Endothelial cell of umbilical vein (primary cell): ENCODE results near the gene PLEKHJ1.

ENCODE experiments used
- CTCF ChIP-seq, 2 donors: IDR thresholded peaks; 1 replicate in 1 of 2; 2 replicates in 1 of 2; pipeline ENCODE4 v1.5.1; 2011; ENCODE audit warnings: low read length in 2 of 2, mild to moderate bottlenecking in 2 of 2, moderate library complexity in 2 of 2, control low read depth in 1 of 2, inconsistent platforms in 1 of 2, low read depth in 1 of 2; ENCODE audit not compliant: insufficient read depth in 1 of 2; ENCODE audit errors: extremely low read depth in 1 of 2
- EZH2 ChIP-seq: IDR thresholded peaks from 2 replicates; pipeline ENCODE4 v1.6.1; 2012; ENCODE audit warnings: borderline replicate concordance, low read depth, mild to moderate bottlenecking, moderate library complexity, low read length, inconsistent platforms; ENCODE audit not compliant: severe bottlenecking
- JUN ChIP-seq: IDR thresholded peaks from 2 replicates; pipeline ENCODE4 v1.6.1; 2011; ENCODE audit warnings: borderline replicate concordance, low read depth; ENCODE audit not compliant: insufficient read length, insufficient read depth
- MYC ChIP-seq: IDR thresholded peaks from one replicate; pipeline ENCODE4 v1.6.1; 2011; ENCODE audit warnings: mild to moderate bottlenecking, low read depth, low read length
- POLR2A ChIP-seq: IDR thresholded peaks from 2 replicates; pipeline ENCODE4 v1.6.1; 2012; ENCODE audit warnings: low read depth, mild to moderate bottlenecking, control low read depth, low read length
- POLR2AphosphoS5 ChIP-seq: IDR thresholded peaks from 2 replicates; pipeline ENCODE4 v1.6.1; 2012; ENCODE audit warnings: low read depth, mild to moderate bottlenecking, control low read depth, low read length, moderate library complexity; ENCODE audit not compliant: insufficient read depth
- TF ChIP-seq, protein P1 (sequence below): IDR thresholded peaks from 2 replicates; pipeline ENCODE4 v1.6.1; 2011; ENCODE audit not compliant: insufficient read depth, insufficient read length

GRCh38 chr19:2199215-2199614 is 36.9 kb downstream of the PLEKHJ1 start:
- TF ChIP-seq CTCF (IDR thresholded peaks at IDR 0.05; ENCODE audit: extremely low read depth in 1 of 2, insufficient read depth in 1 of 2, low read depth in 1 of 2, low read length in 2 of 2) = peak; percentile 21 to 38
- TF ChIP-seq POLR2A = no peak
- TF ChIP-seq EZH2 = no peak
- TF ChIP-seq POLR2AphosphoS5 = no peak
- no peak for TF ChIP-seq JUN
- no peak for TF ChIP-seq MYC
- TF ChIP-seq, protein P1, sequence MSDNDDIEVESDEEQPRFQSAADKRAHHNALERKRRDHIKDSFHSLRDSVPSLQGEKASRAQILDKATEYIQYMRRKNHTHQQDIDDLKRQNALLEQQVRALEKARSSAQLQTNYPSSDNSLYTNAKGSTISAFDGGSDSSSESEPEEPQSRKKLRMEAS = no peak
